ENCODE measurements around the gene C5AR2.

Gene C5AR2

DNA sequence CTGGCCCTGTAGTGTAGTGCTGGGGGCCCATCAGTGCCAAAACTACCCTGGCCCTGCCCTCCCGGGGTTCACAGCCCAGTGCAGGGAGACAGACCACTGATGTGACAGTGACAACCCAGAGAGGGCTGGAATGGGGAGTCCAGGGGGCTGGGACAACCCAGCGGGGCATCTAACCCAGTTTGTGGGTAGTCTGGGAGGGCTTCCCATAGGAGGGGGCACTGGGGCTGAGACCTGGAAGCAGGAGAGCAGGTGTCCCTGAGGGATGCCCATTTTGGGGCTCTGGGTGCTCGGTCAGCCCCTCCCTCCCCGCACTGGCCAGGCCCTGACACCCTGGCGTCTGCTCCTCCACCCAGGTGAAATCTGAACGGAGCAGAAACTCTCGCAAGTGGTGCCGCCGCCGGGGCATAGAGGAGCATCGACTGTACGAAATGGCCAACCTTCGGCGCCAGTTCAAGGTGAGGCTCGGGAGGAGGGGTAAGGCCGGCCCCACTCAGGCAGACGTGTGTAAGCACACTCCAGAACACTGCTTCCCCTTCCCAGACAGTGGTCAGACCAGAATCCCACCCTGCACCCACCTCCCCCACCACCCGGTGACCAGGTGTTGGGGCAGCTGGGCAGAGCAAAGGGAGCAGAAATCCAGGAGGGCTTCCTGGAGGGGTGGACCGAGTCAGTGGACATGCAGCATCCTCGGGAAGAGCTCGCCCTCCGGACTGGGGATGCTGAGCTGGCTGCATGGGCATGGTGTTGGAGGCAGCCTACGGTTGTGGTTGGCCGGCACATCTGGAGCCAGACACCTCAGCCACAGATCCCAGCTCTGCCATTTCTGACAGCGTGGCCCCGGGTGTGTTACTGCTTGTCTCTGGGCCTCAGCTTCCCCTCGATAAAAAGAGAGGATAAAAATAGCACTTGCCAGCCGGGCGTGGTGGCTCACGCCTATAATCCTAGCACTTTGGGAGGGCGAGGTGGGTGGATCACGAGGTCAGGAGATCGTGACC lies 41.6 kb downstream of the C5AR2 start:
- no peak for TF ChIP-seq CTCF (IDR thresholded peaks at IDR 0.05; ENCODE audit: low read depth, low read length)
- DNase-seq = no peak
- Histone ChIP-seq H3K36me3 (peaks cover 61% of the 10 kb centered on the region), H3K9me3 (no peaks in the 10 kb centered on the region), H3K27me3 (no peaks in the 10 kb centered on the region), H3K4me1 (no peaks in the 10 kb centered on the region), H3K4me3 (ENCODE audit: low read depth, low read length) (no peak overlapping the region)

DNA sequence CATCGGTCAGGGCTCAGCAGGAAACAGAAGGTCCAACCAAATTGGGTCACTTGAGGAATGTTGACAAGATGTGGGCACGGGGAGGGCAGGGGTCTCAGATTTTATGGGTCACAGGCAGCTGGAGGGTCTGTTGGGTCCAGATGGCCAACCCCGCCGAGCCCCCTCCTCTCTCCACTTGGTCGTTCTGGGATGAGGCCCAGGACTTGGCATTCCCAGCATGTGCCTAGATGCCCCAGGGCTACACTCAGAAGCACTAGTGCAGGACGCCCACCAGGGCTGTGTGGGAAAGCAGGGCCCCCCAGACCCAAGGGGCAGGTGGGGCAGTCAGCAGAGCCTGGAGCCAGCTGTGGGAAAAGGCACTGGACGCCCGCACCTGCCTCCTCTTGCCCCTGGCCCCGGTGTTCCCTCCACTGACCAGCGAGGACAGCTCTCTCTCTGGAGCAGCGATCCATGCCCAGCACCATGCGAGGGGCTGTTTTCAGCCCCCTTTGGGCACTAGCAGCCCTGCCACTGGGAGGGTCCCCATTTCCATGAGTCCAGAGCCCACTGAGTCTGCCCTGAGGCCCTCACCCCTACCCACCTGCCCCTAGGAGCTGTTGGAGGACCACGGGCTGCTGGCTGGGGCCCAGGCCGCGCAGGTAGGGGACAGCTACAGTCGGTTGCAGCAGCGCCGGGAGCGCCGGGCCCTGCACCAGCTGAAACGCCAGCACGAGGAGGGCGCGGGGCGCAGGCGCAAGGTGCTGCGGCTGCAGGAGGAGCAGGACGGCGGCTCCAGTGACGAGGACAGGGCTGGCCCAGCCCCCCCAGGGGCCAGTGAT lies 43.1 kb downstream of the C5AR2 start:
- Histone ChIP-seq H3K27me3 (no peaks in the 10 kb centered on the region), H3K9me3 (no peaks in the 10 kb centered on the region), H3K36me3 (peaks cover 51% of the 10 kb centered on the region), H3K4me3 (ENCODE audit: low read depth, low read length) (no peak overlapping the region), H3K4me1 (no peaks in the 10 kb centered on the region)
- no peak for TF ChIP-seq CTCF (IDR thresholded peaks at IDR 0.05; ENCODE audit: low read depth, low read length)
- no peak for DNase-seq

- no peaks in the 10 kb centered on the region for H3K4me1 ChIP-seq
- H3K9me3 ChIP-seq = no peaks in the 10 kb centered on the region
- H3K27me3 ChIP-seq = no peaks in the 10 kb centered on the region
- no peak overlapping the region for H3K4me3 ChIP-seq (ENCODE audit: low read depth, low read length)
- DNase-seq = no peak
- no peak for TF ChIP-seq CTCF (IDR thresholded peaks at IDR 0.05; ENCODE audit: low read depth, low read length)
- H3K36me3 ChIP-seq = peaks cover 57% of the 10 kb centered on the region
Measured at GRCh38 chr19:47375694-47376588, 44.0 kb downstream of the C5AR2 start.

DNA sequence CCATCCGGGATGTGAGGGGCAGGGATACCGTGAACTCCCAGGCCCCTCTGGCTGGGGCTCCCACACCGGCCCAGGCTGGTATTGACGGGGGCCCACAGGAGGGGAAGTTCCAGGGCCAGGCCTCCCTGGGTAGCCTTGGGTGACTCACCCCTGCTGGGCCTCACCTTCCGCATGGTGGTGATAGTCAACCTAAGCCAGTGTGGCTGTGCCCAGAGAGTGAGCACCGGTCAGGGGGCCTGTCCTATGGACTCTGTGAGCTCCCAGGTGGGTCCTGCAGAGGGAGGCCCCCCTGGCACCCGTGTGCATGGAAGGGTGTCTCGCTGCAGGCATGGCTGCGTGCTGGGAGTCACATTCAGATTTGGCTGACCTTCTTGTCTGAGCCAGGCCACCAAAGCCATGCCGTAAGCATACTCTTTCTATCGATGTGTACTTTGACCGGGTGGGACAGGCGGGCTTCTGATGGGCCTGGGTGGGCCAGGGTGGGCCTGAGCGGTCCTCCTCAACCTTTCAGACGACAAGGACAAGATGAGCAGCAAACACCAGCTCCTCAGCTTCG lies 44.7 kb downstream of the C5AR2 start:
- Histone ChIP-seq H3K4me3 (ENCODE audit: low read depth, low read length) (no peak overlapping the region), H3K9me3 (no peaks in the 10 kb centered on the region), H3K36me3 (peaks cover 64% of the 10 kb centered on the region), H3K4me1 (no peaks in the 10 kb centered on the region), H3K27me3 (no peaks in the 10 kb centered on the region)
- no peak for DNase-seq
- TF ChIP-seq CTCF (IDR thresholded peaks at IDR 0.05; ENCODE audit: low read depth, low read length) = no peak

DNA sequence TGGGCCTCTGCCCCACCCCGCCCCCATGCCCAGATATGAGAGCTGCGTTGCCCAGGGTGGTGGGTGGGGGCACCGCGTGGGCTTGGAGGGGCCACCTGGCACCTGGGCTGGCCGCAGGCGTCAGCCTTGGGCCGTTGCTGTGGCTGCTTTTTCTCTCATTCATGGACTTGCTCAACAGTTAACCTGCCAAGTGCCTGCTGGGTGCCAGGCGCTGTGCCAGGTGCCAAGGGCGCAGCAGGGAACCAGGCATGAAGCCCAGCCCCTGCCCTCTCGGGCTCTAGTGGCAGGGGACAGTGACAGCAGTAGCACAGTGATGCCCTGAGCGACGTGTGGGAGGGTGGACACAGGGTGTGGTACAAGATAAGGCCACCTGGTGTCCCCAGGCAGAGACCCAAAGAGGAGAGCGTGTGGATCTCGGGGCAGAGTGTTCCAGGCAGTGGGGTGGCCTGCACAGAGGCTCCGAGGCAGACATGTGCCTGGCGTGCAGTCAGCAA lies 45.3 kb downstream of the C5AR2 start:
- Histone ChIP-seq H3K4me3 (ENCODE audit: low read depth, low read length) (no peak overlapping the region), H3K27me3 (no peaks in the 10 kb centered on the region), H3K36me3 (peaks cover 68% of the 10 kb centered on the region), H3K4me1 (no peaks in the 10 kb centered on the region), H3K9me3 (no peaks in the 10 kb centered on the region)
- TF ChIP-seq CTCF (IDR thresholded peaks at IDR 0.05; ENCODE audit: low read depth, low read length) = no peak
- no peak for DNase-seq
